HepG2 (cell line): ENCODE results near the gene GATM. TPM values are rescaled to one million over a fixed set of nuclear protein-coding genes. Genes with fewer than 3 reads are reported as not detected.

Experiments
- ATAC-seq: fragments of 200-7000 bp; cut with Tn5 transposase; 3 replicates; pipeline ENCODE4 v1.9.1; 2020; ENCODE audit warnings: mild to moderate bottlenecking, moderate library complexity
- BruUV-seq: library from RNA; stranded (reverse); fragments of 400-500 nt; replicated peaks from 2 replicates; lab custom pipeline; 2021; lab: Mats Ljungman, UMichigan
- CTCF ChIA-PET: fragments of 300-600 bp; formaldehyde crosslinking; extraction: SDS; loops from one replicate; lab custom pipeline; 2021; ENCODE audit warnings: low total read pairs, inconsistent platforms, low intra/inter-chr PET ratio; lab: Yijun Ruan, JAX
- POLR2A ChIA-PET: fragments of 350-600 bp; sonication (Branson Sonifier 250); formaldehyde crosslinking; loops from one replicate; lab custom pipeline; 2020; ENCODE audit warnings: antibody characterized with exemption, inconsistent platforms; lab: Yijun Ruan, JAX
- DNase-seq: peaks from one replicate; pipeline ENCODE4 v3.0.0-alpha.2; 2015; ENCODE audit warnings: low spot score
- FAIRE-seq: peaks from 3 replicates; lab custom pipeline; 2011; peaks lifted over from hg19 to GRCh38; lab: Jason Lieb, UNC
- H2AFZ ChIP-seq: one replicate; pipeline ENCODE4 v1.6.1; 2011; ENCODE audit warnings: low read length, inconsistent platforms
- H3K27ac ChIP-seq: fragments of 300-600 bp; 3 replicates; pipeline ENCODE4 v1.8.0; 2011; ENCODE audit warnings: mixed run types, mild to moderate bottlenecking, mixed read lengths, low read length, inconsistent platforms; ENCODE audit not compliant: insufficient read depth; ENCODE audit errors: extremely low read length
- H3K27me3 ChIP-seq, 2 experiments: fragments of 200-600 bp in 1 of 2; 2 replicates in 1 of 2; 3 replicates in 1 of 2; pipeline versions ENCODE4 v1.6.0 to v1.8.0; 2011; ENCODE audit warnings: low read length in 2 of 2, mild to moderate bottlenecking in 2 of 2, moderate library complexity in 2 of 2, inconsistent platforms in 1 of 2; ENCODE audit not compliant: insufficient read depth in 2 of 2, control insufficient read depth in 1 of 2
- H3K36me3 ChIP-seq, 2 experiments: fragments of 200-600 bp in 1 of 2; replicated peaks in 1 of 2; 2 replicates in 1 of 2; 3 replicates in 1 of 2; pipeline versions ENCODE4 v1.5.1 to v1.8.0; 2011; ENCODE audit warnings: low read length in 2 of 2, inconsistent platforms in 1 of 2; ENCODE audit not compliant: insufficient read depth in 2 of 2, control insufficient read depth in 1 of 2
- H3K4me1 ChIP-seq: 2 replicates; pipeline ENCODE4 v1.5.1; 2012; ENCODE audit warnings: low read length, inconsistent platforms; ENCODE audit not compliant: insufficient read depth
- H3K4me2 ChIP-seq: 2 replicates; pipeline ENCODE4 v1.6.0; 2011; ENCODE audit warnings: low read depth, low read length, inconsistent platforms
- H3K4me3 ChIP-seq, 3 experiments: fragments of 200-600 bp in 1 of 3; sonication (generic), shearing (Covaris generic) in 1 of 3; replicated peaks in 1 of 3; 2 replicates each; pipeline ENCODE4 v1.5.1; 2011 to 2016; ENCODE audit warnings: low read length in 3 of 3, inconsistent platforms in 2 of 3, low read depth in 2 of 3, mild to moderate bottlenecking in 2 of 3, control low read depth in 1 of 3, mixed read lengths in 1 of 3; ENCODE audit not compliant: insufficient read depth in 1 of 3
- H3K79me2 ChIP-seq: one replicate; pipeline ENCODE4 v1.6.1; 2011; ENCODE audit warnings: low read length, inconsistent platforms; ENCODE audit not compliant: insufficient read depth
- H3K9ac ChIP-seq: 2 replicates; pipeline ENCODE4 v1.6.0; 2011; ENCODE audit warnings: mild to moderate bottlenecking, low read depth, low read length, inconsistent platforms; ENCODE audit not compliant: insufficient read depth
- H3K9me3 ChIP-seq: 2 replicates; pipeline ENCODE4 v1.5.1; 2012; ENCODE audit warnings: mild to moderate bottlenecking, low read length
- H4K20me1 ChIP-seq: 2 replicates; pipeline ENCODE4 v1.6.0; 2011; ENCODE audit warnings: inconsistent platforms, mild to moderate bottlenecking, low read length, moderate library complexity; ENCODE audit not compliant: insufficient read depth
- ARNT2 ChIP-seq: sonication (generic); formaldehyde crosslinking; IDR thresholded peaks from 2 replicates; pipeline ENCODE4 v1.8.0; 2022; ENCODE audit warnings: mild to moderate bottlenecking, low read depth, missing genetic modification reagents, moderate library complexity
- GATAD1 ChIP-seq: IDR thresholded peaks from 2 replicates; pipeline ENCODE4 v1.6.1; 2016; ENCODE audit warnings: missing genetic modification reagents, missing compliant biosample characterization
- KDM4B ChIP-seq: sonication (generic); formaldehyde crosslinking; IDR thresholded peaks from 2 replicates; pipeline ENCODE4 v1.4.0; 2020; ENCODE audit warnings: missing genetic modification reagents
- KMT2B ChIP-seq: IDR thresholded peaks from 2 replicates; pipeline ENCODE4 v1.6.1; 2016; ENCODE audit warnings: missing genetic modification reagents, missing compliant biosample characterization
- RARG ChIP-seq: sonication (generic); formaldehyde crosslinking; IDR thresholded peaks from 2 replicates; pipeline ENCODE4 v1.4.0; 2020; ENCODE audit warnings: low read depth, mild to moderate bottlenecking, missing genetic modification reagents
- SALL1 ChIP-seq: sonication (generic); formaldehyde crosslinking; IDR thresholded peaks from 2 replicates; pipeline ENCODE4 v1.8.0; 2022; ENCODE audit warnings: mild to moderate bottlenecking, missing genetic modification reagents
- SATB2 ChIP-seq: sonication (generic); formaldehyde crosslinking; IDR thresholded peaks from 2 replicates; pipeline ENCODE4 v1.5.0; 2020; ENCODE audit warnings: missing genetic modification reagents
- SRSF4 ChIP-seq: fragments of 200-400 bp; formaldehyde crosslinking; IDR thresholded peaks from one replicate; pipeline ENCODE4 v1.6.1; 2018; ENCODE audit warnings: mild to moderate bottlenecking, low read depth, low read length, moderate library complexity; ENCODE audit not compliant: poor library complexity, severe bottlenecking
- TBP ChIP-seq: sonication (generic); formaldehyde crosslinking; IDR thresholded peaks from 2 replicates; pipeline ENCODE4 v1.5.0; 2020; ENCODE audit warnings: missing genetic modification reagents
- YEATS4 ChIP-seq: sonication (generic); formaldehyde crosslinking; IDR thresholded peaks from 2 replicates; pipeline ENCODE4 v1.4.0; 2020; ENCODE audit warnings: missing genetic modification reagents, borderline replicate concordance
- ZFP1 ChIP-seq: IDR thresholded peaks from 2 replicates; pipeline ENCODE4 v1.6.1; 2016
- ZNF235 ChIP-seq: sonication (generic); formaldehyde crosslinking; IDR thresholded peaks from 2 replicates; pipeline ENCODE4 v1.8.1; 2023; ENCODE audit warnings: mild to moderate bottlenecking, missing genetic modification reagents, borderline replicate concordance
- ZNF350 ChIP-seq: sonication (generic); formaldehyde crosslinking; IDR thresholded peaks from 2 replicates; pipeline ENCODE4 v1.4.0; 2020; ENCODE audit warnings: mild to moderate bottlenecking, low read depth, missing genetic modification reagents, borderline replicate concordance
- ZNF605 ChIP-seq: sonication (generic); formaldehyde crosslinking; IDR thresholded peaks from 2 replicates; pipeline ENCODE4 v1.8.0; 2022; ENCODE audit warnings: mild to moderate bottlenecking, missing genetic modification reagents
- ZNF614 ChIP-seq: IDR thresholded peaks from 2 replicates; pipeline ENCODE4 v1.6.1; 2018; ENCODE audit warnings: missing biosample characterization, missing genetic modification reagents, inconsistent platforms, borderline replicate concordance
- ZNF672 ChIP-seq: sonication (generic); formaldehyde crosslinking; IDR thresholded peaks from 2 replicates; pipeline ENCODE4 v1.8.1; 2022; ENCODE audit warnings: missing genetic modification reagents
- WGBS: methylation state at CpG from one replicate; pipeline ENCODE4 v1.1.6; 2017; ENCODE audit warnings: low lambda C conversion rate; 5-methylcytosine and 5-hydroxymethylcytosine counted together
- in situ Hi-C: cut with HindIII; loops from 2 replicates; pipeline ENCODE4 v1.10.0; 2017; ENCODE audit warnings: low pct_unique_long_range_greater_than_20kb; ENCODE audit not compliant: extremely low pct_ligation_motif_present
- intact Hi-C: fragments of 100-400 bp; cut with micrococcal nuclease; formaldehyde crosslinking; loops from one replicate; pipeline ENCODE4 v1.10.0; 2022; ENCODE audit not compliant: unreplicated experiment
- polyA plus RNA-seq, 8 experiments: library from polyadenylated mRNA; depleted of rRNA in 3 of 8; stranded (reverse) in 7 of 8; unstranded in 1 of 8; fragments of >200 nt; fragmentation: Illumina TruSeq in 4 of 8; extraction: Trizol in 4 of 8; gene quantifications; 2 replicates each; pipeline versions ENCODE4 v1.2.1 to v1.2.3, GENCODE V29; 2011 to 2016; ENCODE audit warnings: low read depth in 4 of 8, missing spikeins in 1 of 8, mixed read lengths in 1 of 8; ENCODE audit not compliant: insufficient read depth in 1 of 8
- total RNA-seq, 5 experiments: library from RNA; depleted of rRNA; stranded (reverse); fragments of >200 nt; fragmentation: Illumina TruSeq; extraction: Trizol; gene quantifications; 2 replicates each; pipeline ENCODE4 v1.2.3, GENCODE V29; 2016; ENCODE audit warnings: low read depth in 1 of 5
- TF ChIP-seq, protein P1 (sequence below): sonication (generic); formaldehyde crosslinking; IDR thresholded peaks from 2 replicates; pipeline ENCODE4 v1.9.0; 2021; ENCODE audit warnings: missing genetic modification reagents, mild to moderate bottlenecking, borderline replicate concordance

Gene GATM
- total and polyA plus RNA-seq, 2 of the 13 experiments (the other 11 are each of a cell fraction or from before 2014, with no cell fraction given) = 2.1 to 16.8 TPM

- TF ChIP-seq SATB2 (CRISPR knock-in tag) = no peak
- TF ChIP-seq ZFP1 = no peak
- no peak for TF ChIP-seq ZNF235 (CRISPR knock-in tag)
Observed at GRCh38 chr15:45387380-45388007, 9.2 kb upstream of the GATM start (continued).

- no peak overlapping the region for H2AFZ ChIP-seq
- POLR2A ChIA-PET = interaction anchor here (2.2 kb wide), 1 partner anchor 15 kb away, joined by 9 read pairs; a partner anchor contains a TSS
- H3K9me3 ChIP-seq = no peaks in the 10 kb centered on the region
- no peak for FAIRE-seq
- H3K4me1 ChIP-seq = peaks cover 82% of the 10 kb centered on the region
- peak overlapping the region; percentile 54 for H3K4me2 ChIP-seq
- CTCF ChIA-PET = no interaction called here
- in situ Hi-C loops = no loop called here
- no peak for DNase-seq
- no peaks in the 10 kb centered on the region for H4K20me1 ChIP-seq
- intact Hi-C loops = loop anchor here (2.0 kb wide), 2 partner anchors 40 to 52 kb away; no protein-coding TSS in a partner anchor
- H3K4me3 ChIP-seq = no peak overlapping the region; a peak in 1 of 6 replicates
- H3K27me3 ChIP-seq = no peaks in the 10 kb centered on the region; a peak in 1 of 5 replicates
- peak overlapping the region; percentile 69 for H3K27ac ChIP-seq
- ATAC-seq = no peak; the same call in 2 of the 3 replicates
- 81% methylated on average over 1 of the region's 1 CpG for WGBS
- 0 out of 2 replicates have a peak, but pooled peaks have one; percentile 1 for TF ChIP-seq GATAD1 (CRISPR knock-in tag)
- no peak for TF ChIP-seq ZNF350 (CRISPR knock-in tag)
- TF ChIP-seq KMT2B (CRISPR knock-in tag) = 0 out of 2 replicates have a peak, but pooled peaks have one; percentile 9
- no TSS peak for BruUV-seq
- H3K9ac ChIP-seq = no peak overlapping the region
- peaks cover 5% of the 10 kb centered on the region for H3K79me2 ChIP-seq
- H3K36me3 ChIP-seq = no peaks in the 10 kb centered on the region
Observed at GRCh38 chr15:45386974-45387373, 8.6 kb upstream of the GATM start.

DNA sequence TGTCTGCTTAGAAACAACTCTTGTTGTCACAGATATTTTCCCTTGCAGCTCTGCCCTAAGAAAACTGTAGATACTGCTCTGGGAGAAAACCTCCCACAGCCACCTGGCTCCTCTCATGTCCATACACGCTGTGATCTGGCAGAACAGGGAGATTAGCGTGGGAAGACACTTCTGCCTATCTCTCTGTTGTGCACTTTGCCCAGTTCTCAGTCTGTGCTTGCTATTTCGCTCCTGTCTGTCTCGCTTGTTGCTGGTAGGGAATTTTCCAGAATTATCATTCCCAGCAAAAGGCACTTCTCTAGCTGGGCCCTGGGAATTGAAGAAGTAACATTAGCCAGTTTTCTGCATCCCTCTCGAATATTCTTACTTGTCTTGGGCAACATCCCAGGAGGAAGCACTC is 8.1 kb upstream of the GATM start:
- Histone ChIP-seq H3K9ac (0 out of 2 replicates have a peak overlapping the region, but pooled peaks have one; percentile 8), H3K79me2 (peaks cover 3% of the 10 kb centered on the region), H3K4me3 (no peak overlapping the region), H3K4me1 (peaks cover 76% of the 10 kb centered on the region), H2AFZ (no peak overlapping the region), H4K20me1 (no peaks in the 10 kb centered on the region), H3K36me3 (no peaks in the 10 kb centered on the region), H3K27ac (peak overlapping the region; percentile 69), H3K4me2 (peak overlapping the region; percentile 54), H3K27me3 (no peaks in the 10 kb centered on the region; a peak in 1 of 5 replicates), H3K9me3 (no peaks in the 10 kb centered on the region)
- CTCF ChIA-PET = no interaction called here
- in situ Hi-C loops (no loop called here), intact Hi-C loops (loop anchor here (2.0 kb wide), 2 partner anchors 40 to 52 kb away; no protein-coding TSS in a partner anchor)
- FAIRE-seq = peak; percentile 46
- ATAC-seq = peak; percentile 65
- WGBS = 14% methylated on average over 5 of the region's 5 CpGs
- no TSS peak for BruUV-seq
- DNase-seq = peak; percentile 47
- POLR2A ChIA-PET = interaction anchor here (2.2 kb wide), 1 partner anchor 16 kb away, joined by 9 read pairs; a partner anchor contains a TSS
- TF ChIP-seq YEATS4 (CRISPR knock-in tag) (no peak; the same call in 1 of the 2 replicates), ZNF614 (CRISPR knock-in tag) (no peak), ARNT2 (CRISPR knock-in tag) (no peak), TBP (CRISPR knock-in tag) (no peak), KDM4B (CRISPR knock-in tag) (no peak), SALL1 (CRISPR knock-in tag) (peak; percentile 53; the same call in 1 of the 2 replicates), SRSF4 (no peak), RARG (CRISPR knock-in tag) (no peak), ZNF605 (peak; percentile 27; the same call in 1 of the 2 replicates), ZNF672 (CRISPR knock-in tag) (no peak)
- TF ChIP-seq, protein P1, sequence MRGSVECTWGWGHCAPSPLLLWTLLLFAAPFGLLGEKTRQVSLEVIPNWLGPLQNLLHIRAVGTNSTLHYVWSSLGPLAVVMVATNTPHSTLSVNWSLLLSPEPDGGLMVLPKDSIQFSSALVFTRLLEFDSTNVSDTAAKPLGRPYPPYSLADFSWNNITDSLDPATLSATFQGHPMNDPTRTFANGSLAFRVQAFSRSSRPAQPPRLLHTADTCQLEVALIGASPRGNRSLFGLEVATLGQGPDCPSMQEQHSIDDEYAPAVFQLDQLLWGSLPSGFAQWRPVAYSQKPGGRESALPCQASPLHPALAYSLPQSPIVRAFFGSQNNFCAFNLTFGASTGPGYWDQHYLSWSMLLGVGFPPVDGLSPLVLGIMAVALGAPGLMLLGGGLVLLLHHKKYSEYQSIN = no peak
